ENCODE measurements around the gene MPC1.

MPC1 gene

DNA sequence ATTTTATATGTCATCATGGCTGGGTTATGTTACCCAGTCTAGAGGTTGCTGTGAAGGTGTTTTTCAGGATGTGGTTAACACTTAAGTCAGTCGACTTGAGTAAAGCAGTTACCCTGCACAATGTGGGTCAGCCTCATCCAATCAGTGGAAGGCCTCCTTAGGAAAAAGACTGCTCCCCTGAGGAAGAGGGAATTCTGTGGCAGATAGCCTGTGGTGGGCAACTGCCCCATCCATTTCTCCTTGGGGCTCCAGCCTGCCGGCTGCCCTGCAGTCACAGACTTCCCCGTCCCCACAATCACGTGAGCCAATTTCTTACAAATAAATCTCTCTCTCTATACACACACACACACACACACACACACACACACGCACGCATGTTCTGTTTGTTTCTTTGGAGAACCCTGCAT is 34.5 kb upstream of the MPC1 start:
- Histone ChIP-seq H3K27me3 (ENCODE audit: insufficient read depth, low read length) (no peaks in the 10 kb centered on the region), H3K27ac (ENCODE audit: low read depth, low read length) (no peak overlapping the region), H2AFZ (ENCODE audit: low read length, unreplicated experiment) (no peak overlapping the region), H3K36me3 (ENCODE audit: insufficient read depth, low read length) (peaks cover 32% of the 10 kb centered on the region), H3K4me1 (ENCODE audit: control insufficient read depth, insufficient read depth, low read length, unreplicated experiment) (no peaks in the 10 kb centered on the region), H3K4me3 (ENCODE audit: low read depth, low read length) (no peak overlapping the region), H3K79me2 (ENCODE audit: control insufficient read depth, insufficient read depth, low read length, unreplicated experiment) (no peaks in the 10 kb centered on the region)

DNA sequence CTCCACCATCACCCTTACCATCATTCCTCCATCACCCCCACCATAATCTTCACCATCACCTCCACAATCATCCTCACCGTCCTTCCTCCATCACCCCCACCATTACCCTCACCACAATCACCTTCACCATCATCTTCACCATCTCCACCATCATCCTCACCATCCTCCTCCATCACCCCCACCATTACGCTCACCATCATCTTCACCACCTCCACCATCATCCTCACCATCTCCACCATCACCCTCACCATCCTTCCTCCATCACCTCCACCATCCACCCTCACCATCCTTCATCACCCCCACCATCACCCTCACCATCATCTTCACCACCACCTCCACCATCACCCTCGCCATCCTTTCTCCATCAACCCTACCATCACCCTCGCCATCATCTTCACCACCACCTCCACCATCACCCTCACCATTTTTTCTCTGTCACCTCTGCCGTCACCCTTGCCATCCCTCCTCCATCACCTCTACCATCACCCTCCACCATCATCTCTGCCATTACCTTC is 33.1 kb upstream of the MPC1 start:
- H3K36me3 ChIP-seq (ENCODE audit: insufficient read depth, low read length) = peaks cover 32% of the 10 kb centered on the region
- no peak overlapping the region for H2AFZ ChIP-seq (ENCODE audit: low read length, unreplicated experiment)
- no peaks in the 10 kb centered on the region for H3K27me3 ChIP-seq (ENCODE audit: insufficient read depth, low read length)
- H3K27ac ChIP-seq (ENCODE audit: low read depth, low read length) = no peak overlapping the region
- H3K4me1 ChIP-seq (ENCODE audit: control insufficient read depth, insufficient read depth, low read length, unreplicated experiment) = no peaks in the 10 kb centered on the region
- no peaks in the 10 kb centered on the region for H3K79me2 ChIP-seq (ENCODE audit: control insufficient read depth, insufficient read depth, low read length, unreplicated experiment)
- H3K4me3 ChIP-seq (ENCODE audit: low read depth, low read length) = no peak overlapping the region

DNA sequence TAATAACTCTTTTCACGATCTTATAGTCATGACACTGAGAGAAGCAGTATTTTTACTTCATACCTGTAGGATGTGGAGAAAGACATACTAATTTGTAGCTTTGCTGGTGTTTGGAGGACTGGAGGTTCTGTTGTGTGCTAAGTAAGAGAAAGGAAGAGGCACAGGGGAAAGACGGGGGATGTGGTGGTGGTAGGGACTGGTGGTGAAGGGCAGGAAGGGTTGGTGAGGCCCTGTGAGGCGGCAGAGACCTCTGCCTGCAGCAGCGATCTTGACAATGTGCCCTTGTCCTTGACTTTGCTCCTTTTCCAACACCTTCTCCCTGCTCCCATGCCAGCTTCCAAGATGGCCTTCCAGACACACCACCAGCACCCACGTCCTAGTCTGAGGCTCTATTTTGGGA is 32.6 kb upstream of the MPC1 start:
- Histone ChIP-seq H3K79me2 (ENCODE audit: control insufficient read depth, insufficient read depth, low read length, unreplicated experiment) (no peaks in the 10 kb centered on the region), H3K27ac (ENCODE audit: low read depth, low read length) (no peak overlapping the region), H2AFZ (ENCODE audit: low read length, unreplicated experiment) (no peak overlapping the region), H3K4me1 (ENCODE audit: control insufficient read depth, insufficient read depth, low read length, unreplicated experiment) (no peaks in the 10 kb centered on the region), H3K27me3 (ENCODE audit: insufficient read depth, low read length) (no peaks in the 10 kb centered on the region), H3K4me3 (ENCODE audit: low read depth, low read length) (no peak overlapping the region), H3K36me3 (ENCODE audit: insufficient read depth, low read length) (peaks cover 28% of the 10 kb centered on the region)

DNA sequence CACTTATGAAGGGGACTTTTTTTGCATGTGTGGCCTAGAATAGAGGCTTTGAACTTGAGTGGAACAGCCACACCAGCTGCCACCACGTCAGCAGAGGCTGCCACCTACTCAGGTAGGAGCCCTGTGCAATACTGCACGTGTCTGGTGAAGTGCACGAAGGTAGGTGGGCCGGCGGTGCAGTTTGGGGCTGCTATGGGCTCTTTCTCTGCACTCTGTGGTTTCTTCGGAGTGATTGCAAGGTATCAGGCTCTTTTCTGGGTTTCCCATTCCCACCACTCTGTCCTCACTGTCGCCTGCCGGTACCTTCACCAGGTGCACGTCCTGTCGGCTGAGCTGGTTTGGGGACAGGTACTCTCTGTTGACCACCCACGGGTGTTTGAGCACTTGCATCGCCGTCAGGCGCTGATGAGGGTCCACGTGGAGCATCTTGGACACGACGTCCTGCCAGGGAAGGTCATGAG is 30.8 kb upstream of the MPC1 start:
- Histone ChIP-seq H3K4me1 (ENCODE audit: control insufficient read depth, insufficient read depth, low read length, unreplicated experiment) (no peaks in the 10 kb centered on the region), H3K27ac (ENCODE audit: low read depth, low read length) (no peak overlapping the region), H3K36me3 (ENCODE audit: insufficient read depth, low read length) (peaks cover 22% of the 10 kb centered on the region), H3K4me3 (ENCODE audit: low read depth, low read length) (no peak overlapping the region), H3K27me3 (ENCODE audit: insufficient read depth, low read length) (no peaks in the 10 kb centered on the region), H2AFZ (ENCODE audit: low read length, unreplicated experiment) (no peak overlapping the region), H3K79me2 (ENCODE audit: control insufficient read depth, insufficient read depth, low read length, unreplicated experiment) (no peaks in the 10 kb centered on the region)

DNA sequence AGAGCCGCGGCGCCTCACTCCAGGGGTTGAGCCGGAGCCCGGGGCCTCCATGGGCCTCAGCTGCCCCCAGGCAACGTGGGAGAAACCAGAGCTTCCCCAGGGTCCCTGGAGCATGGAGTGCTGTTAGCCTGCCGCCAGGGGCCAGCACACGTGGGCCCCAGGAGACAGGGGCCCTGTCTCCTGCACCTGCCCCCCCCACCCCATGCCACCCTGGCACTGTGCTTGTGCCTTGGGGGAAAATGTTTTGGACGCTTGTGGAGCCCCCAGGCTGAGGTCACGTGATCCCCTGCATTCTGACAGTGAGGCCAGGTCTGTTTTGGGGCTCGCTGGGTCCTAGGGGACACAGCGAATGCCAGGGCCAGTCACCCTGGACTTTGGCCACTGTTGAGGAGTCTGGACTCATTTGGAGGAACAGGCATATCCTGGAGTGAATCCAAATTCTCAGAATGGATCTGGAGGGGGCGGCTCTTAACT is 30.2 kb upstream of the MPC1 start:
- no peak overlapping the region for H2AFZ ChIP-seq (ENCODE audit: low read length, unreplicated experiment)
- no peak overlapping the region for H3K27ac ChIP-seq (ENCODE audit: low read depth, low read length)
- no peaks in the 10 kb centered on the region for H3K4me1 ChIP-seq (ENCODE audit: control insufficient read depth, insufficient read depth, low read length, unreplicated experiment)
- H3K79me2 ChIP-seq (ENCODE audit: control insufficient read depth, insufficient read depth, low read length, unreplicated experiment) = no peaks in the 10 kb centered on the region
- H3K36me3 ChIP-seq (ENCODE audit: insufficient read depth, low read length) = peaks cover 17% of the 10 kb centered on the region
- no peak overlapping the region for H3K4me3 ChIP-seq (ENCODE audit: low read depth, low read length)
- no peaks in the 10 kb centered on the region for H3K27me3 ChIP-seq (ENCODE audit: insufficient read depth, low read length)

DNA sequence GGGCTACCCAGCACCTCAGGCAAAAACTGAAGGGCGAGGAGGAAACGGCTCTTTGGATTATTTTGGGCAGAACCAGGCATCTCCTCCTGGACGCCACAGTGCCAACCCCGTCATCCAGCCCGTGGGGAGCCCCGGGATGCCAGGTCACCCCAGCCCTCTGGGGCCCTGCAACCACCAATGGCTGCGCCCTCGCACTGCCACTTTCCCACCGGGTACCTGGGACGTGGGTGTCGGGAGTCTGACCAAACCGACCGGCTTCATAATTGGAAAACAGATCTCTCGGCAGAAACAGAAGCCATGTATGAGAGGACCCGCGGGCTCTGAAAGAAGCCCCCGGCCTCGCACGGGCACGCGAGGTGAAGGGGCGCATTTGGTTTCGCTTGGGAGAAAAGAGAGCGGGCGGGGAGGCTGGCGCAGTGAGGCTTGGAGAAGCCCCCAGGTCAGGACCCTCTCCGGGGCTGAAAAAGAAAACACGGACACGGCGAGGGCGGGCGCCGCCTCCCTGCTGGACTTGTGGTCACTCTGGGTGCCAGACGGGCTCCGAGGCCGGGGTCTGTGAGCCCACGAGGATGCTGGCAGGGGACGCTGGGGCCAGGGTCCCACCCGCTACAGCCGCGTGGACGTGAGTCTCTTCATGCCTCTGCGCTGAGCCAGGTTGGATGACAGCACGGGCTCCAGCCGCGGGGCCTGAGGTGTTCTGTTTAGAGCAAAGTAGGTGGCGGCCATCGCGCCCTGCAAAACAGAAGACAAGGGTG is 29.6 kb upstream of the MPC1 start:
- H3K36me3 ChIP-seq (ENCODE audit: insufficient read depth, low read length) = peaks cover 13% of the 10 kb centered on the region; the same call in 1 of the 2 replicates
- H3K27me3 ChIP-seq (ENCODE audit: insufficient read depth, low read length) = no peaks in the 10 kb centered on the region
- H3K27ac ChIP-seq (ENCODE audit: low read depth, low read length) = no peak overlapping the region
- H3K4me1 ChIP-seq (ENCODE audit: control insufficient read depth, insufficient read depth, low read length, unreplicated experiment) = no peaks in the 10 kb centered on the region
- no peak overlapping the region for H2AFZ ChIP-seq (ENCODE audit: low read length, unreplicated experiment)
- H3K4me3 ChIP-seq (ENCODE audit: low read depth, low read length) = no peak overlapping the region
- H3K79me2 ChIP-seq (ENCODE audit: control insufficient read depth, insufficient read depth, low read length, unreplicated experiment) = no peaks in the 10 kb centered on the region

DNA sequence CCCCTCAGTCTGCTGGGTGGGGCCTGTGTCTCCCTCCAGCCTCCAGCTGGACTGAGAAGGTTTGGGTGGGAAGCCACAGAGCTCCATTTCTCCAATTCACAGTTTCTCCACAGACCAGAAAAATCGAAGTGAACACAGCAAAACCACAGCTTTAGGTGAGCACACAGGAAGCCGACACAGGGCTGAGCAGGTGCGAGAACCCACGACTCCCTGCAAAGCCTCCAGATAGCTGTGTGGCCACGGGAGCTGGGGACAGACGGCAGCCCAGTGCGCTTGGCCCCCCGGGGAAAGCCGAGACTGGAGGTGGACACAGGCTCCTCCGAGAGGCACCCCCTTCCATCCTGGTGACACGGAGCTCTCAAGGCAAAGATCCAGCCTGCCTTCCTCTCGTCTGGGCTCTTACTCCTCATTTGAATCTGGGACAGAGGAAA is 29.0 kb upstream of the MPC1 start:
- Histone ChIP-seq H3K4me1 (ENCODE audit: control insufficient read depth, insufficient read depth, low read length, unreplicated experiment) (no peaks in the 10 kb centered on the region), H3K79me2 (ENCODE audit: control insufficient read depth, insufficient read depth, low read length, unreplicated experiment) (no peaks in the 10 kb centered on the region), H3K4me3 (ENCODE audit: low read depth, low read length) (no peak overlapping the region), H3K27me3 (ENCODE audit: insufficient read depth, low read length) (no peaks in the 10 kb centered on the region), H2AFZ (ENCODE audit: low read length, unreplicated experiment) (no peak overlapping the region), H3K27ac (ENCODE audit: low read depth, low read length) (no peak overlapping the region), H3K36me3 (ENCODE audit: insufficient read depth, low read length) (peaks cover 7% of the 10 kb centered on the region; the same call in 1 of the 2 replicates)

DNA sequence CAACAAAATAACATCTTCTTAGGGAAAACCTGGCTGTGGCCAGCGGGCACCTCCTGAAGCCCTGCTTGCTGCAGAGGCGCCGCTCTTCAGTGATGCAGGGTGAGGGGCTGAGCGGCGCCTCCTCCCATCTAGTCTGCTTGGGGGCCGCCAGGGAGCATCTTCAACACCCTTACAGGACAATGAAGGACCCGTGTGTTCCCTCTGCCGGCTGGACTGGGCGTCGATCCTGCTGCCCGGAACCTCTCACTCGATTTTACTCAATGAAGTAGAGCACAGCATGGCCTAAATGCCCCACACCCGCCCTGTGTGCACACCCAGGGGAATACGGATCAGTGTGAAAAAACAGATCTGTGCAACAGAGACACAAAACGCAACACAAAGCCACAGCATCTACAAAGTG is 28.5 kb upstream of the MPC1 start:
- Histone ChIP-seq H2AFZ (ENCODE audit: low read length, unreplicated experiment) (no peak overlapping the region), H3K4me3 (ENCODE audit: low read depth, low read length) (no peak overlapping the region), H3K4me1 (ENCODE audit: control insufficient read depth, insufficient read depth, low read length, unreplicated experiment) (no peaks in the 10 kb centered on the region), H3K36me3 (ENCODE audit: insufficient read depth, low read length) (peaks cover 4% of the 10 kb centered on the region; the same call in 1 of the 2 replicates), H3K79me2 (ENCODE audit: control insufficient read depth, insufficient read depth, low read length, unreplicated experiment) (no peaks in the 10 kb centered on the region), H3K27me3 (ENCODE audit: insufficient read depth, low read length) (no peaks in the 10 kb centered on the region), H3K27ac (ENCODE audit: low read depth, low read length) (no peak overlapping the region)

DNA sequence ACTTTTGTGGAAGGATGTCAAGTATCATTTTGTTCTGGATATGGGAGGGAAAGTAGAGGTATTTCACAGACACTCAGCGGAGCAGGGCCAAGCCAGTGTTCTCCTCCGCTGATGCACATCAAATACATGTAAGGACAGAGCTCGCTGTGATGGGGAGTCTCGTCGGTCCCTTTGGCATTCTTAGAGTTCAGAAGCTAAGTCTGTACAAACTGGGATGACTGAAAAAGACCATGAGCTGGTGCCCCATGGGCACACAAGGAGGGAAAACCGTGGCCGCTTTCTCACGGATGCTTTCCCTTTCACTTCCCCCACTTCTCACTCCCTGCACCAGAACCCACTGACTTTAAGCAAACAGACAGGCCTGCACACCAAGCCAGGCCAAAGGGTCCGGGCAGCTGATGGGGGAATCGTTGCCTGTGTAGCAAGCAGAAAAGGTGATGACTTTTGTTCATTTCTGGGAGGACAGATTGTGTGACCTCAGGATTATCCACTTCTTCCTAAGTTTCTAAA is 27.7 kb upstream of the MPC1 start:
- H3K27ac ChIP-seq (ENCODE audit: low read depth, low read length) = no peak overlapping the region
- H3K36me3 ChIP-seq (ENCODE audit: insufficient read depth, low read length) = no peaks in the 10 kb centered on the region
- H3K4me1 ChIP-seq (ENCODE audit: control insufficient read depth, insufficient read depth, low read length, unreplicated experiment) = no peaks in the 10 kb centered on the region
- H3K79me2 ChIP-seq (ENCODE audit: control insufficient read depth, insufficient read depth, low read length, unreplicated experiment) = no peaks in the 10 kb centered on the region
- no peak overlapping the region for H3K4me3 ChIP-seq (ENCODE audit: low read depth, low read length)
- no peak overlapping the region for H2AFZ ChIP-seq (ENCODE audit: low read length, unreplicated experiment)
- no peaks in the 10 kb centered on the region for H3K27me3 ChIP-seq (ENCODE audit: insufficient read depth, low read length)

DNA sequence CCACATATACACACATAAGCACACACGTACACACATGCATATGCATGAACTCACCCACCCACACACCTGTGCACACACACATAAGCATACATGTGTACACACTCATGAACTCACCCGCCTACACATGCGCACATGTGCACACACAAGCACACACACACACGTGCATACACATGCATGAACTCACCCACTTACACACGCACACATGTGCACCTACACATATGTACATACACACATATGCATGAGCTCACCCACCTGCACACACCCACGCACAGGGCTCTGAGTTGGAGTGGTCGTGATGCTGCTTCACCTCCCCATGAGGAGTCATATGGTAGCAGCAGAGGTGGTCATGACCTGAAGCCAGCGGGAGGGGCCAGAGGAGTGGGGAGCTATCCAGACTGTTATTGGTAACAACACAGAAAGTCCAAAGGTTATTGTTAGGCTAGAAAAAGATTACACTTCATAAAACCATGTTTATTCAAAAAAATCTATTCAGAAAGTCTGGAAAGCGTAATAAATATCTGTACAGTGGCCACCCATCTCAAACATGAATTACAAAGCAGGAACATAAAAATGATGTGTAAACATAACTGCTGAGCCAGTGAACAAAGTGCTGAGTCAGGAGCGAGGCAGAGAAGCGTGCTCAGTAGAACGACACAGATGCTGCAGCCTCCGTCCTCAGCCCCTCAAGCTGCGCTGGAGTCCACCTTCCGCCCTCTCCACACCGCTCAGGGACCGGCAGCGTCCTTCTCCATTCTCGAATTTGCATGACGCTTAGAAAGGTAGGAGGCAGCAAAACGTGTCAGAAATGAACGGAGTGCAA is 26.4 kb upstream of the MPC1 start:
- Histone ChIP-seq H2AFZ (ENCODE audit: low read length, unreplicated experiment) (no peak overlapping the region), H3K36me3 (ENCODE audit: insufficient read depth, low read length) (no peaks in the 10 kb centered on the region), H3K27me3 (ENCODE audit: insufficient read depth, low read length) (no peaks in the 10 kb centered on the region), H3K79me2 (ENCODE audit: control insufficient read depth, insufficient read depth, low read length, unreplicated experiment) (no peaks in the 10 kb centered on the region), H3K4me1 (ENCODE audit: control insufficient read depth, insufficient read depth, low read length, unreplicated experiment) (no peaks in the 10 kb centered on the region), H3K27ac (ENCODE audit: low read depth, low read length) (no peak overlapping the region), H3K4me3 (ENCODE audit: low read depth, low read length) (no peak overlapping the region)

Measured in ACC112 (cell line).